HG03442 (cell line): Measurements from ENCODE around the gene MNX1.

Experiments used
- ATAC-seq: cut with Tn5 transposase; IDR thresholded peaks from one replicate; pipeline ENCODE4 v1.9.1; 2021; ENCODE audit warnings: mild to moderate bottlenecking, moderate library complexity; ENCODE audit not compliant: unreplicated experiment

The MNX1 gene

GRCh38 chr7:157003756-157004520 lies 6.5 kb downstream of the MNX1 start:
- no peak for ATAC-seq

GRCh38 chr7:157003445-157003755 lies 7.1 kb downstream of the MNX1 start:
- ATAC-seq, result no peak

- ATAC-seq, result no peak
Measured at GRCh38 chr7:157002819-157003421, 7.5 kb downstream of the MNX1 start.

- no peak for ATAC-seq
Measured at GRCh38 chr7:157001920-157002818, 8.3 kb downstream of the MNX1 start.

- ATAC-seq, result no peak
Measured at GRCh38 chr7:157000741-157001653, 9.5 kb downstream of the MNX1 start.

GRCh38 chr7:156999958-157000726 lies 10.3 kb downstream of the MNX1 start:
- ATAC-seq, result no peak

- no peak for ATAC-seq
Measured at GRCh38 chr7:156998988-156999957, 11.2 kb downstream of the MNX1 start.

- no peak for ATAC-seq
Measured at GRCh38 chr7:156994417-156994816, 16.0 kb downstream of the MNX1 start.

DNA sequence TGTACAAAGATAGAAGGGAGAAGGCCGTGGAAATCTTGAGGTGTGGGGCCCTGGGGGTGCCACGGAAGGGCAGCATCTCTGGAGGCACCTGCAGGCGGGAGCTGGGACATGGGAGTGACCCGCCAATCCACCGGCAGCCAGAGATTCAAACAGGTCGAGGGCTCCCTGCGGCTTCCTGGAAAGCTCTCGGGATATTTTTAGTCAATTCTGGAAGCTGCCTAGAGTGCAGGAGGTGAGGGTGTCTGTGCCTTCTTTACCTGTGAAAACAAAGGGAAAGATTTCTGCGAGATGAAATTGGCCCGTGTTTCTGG lies 16.6 kb downstream of the MNX1 start:
- ATAC-seq, result no peak

DNA sequence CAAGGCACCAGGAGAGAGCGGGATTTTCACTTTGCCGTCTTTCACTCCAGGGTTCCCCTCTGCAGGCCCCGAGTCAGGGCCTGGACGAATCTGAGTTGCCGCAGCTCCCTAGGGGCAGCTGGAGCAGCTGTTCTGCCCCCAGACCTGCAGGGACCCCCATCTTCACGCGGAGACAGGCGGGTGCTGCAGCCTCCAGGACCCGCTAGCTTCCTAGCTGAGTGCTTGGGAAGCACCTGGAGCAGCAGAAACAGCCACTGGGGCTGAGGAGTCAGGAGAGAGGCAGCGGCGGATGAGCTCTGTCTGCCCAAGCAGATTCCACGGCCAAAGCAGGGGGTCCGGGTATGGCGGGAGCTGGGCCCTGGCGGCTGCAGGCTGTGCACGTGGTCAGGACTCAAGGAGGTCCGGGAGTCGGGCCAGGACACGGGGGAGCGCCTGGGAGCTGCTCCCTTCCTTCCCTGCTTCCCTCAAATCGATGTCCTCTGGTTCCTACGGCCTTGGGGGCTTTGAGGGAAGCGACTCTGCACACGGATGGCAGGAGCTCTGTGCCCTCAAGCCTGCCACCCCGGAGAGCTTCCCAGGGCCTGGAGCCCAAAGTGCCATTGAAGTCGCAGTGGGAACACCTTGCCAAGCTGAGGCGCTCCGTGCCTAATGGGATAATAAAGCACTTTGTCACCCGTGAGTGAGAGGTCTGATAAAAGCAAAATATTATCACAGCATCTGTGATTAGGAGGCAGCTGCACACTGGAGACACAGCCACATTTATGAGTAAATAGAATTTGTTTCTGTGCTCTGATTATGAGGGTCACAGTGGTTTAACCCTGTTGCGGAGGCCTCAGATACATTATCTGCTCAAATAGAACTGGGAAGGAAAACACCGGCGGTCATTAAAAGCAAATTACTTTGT lies 17.2 kb downstream of the MNX1 start:
- ATAC-seq, result no peak

DNA sequence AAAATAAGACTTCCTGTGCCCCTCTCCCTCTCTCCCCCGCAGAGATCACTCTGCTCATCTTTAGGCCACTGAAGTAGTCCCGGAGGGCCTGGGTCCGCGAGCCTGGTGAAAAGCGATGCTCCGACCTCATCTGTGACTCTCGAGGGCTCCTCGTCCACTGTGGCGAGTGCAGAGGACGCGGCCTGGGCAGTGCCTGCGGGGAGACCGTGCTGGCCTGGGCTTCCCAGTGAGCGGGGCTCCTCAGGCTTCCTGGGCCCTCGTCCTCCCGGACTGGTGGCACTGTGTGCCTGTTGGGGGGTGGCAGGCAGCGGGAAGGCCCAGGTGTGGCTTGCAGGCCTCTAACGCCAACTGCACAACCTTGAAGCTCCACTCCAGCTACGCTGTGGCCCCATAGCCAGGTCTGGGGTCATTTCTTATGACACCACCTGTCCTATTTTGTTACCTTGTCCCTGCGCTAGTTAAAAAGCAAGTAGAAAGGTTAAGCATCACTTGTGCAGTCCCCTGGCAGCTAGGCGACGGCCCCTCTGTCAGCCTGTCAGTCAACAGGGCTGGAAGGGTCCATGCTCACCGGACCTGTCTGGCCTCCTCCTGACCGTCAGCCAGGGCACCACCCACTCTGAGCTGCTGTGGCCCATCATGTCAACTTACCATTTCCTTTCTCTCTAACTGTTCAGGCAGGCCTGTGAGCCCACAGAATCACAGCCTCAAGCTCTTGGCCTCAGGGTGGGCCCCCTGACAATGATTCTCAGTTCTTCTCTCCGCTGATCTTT lies 20.5 kb downstream of the MNX1 start:
- ATAC-seq, result no peak

DNA sequence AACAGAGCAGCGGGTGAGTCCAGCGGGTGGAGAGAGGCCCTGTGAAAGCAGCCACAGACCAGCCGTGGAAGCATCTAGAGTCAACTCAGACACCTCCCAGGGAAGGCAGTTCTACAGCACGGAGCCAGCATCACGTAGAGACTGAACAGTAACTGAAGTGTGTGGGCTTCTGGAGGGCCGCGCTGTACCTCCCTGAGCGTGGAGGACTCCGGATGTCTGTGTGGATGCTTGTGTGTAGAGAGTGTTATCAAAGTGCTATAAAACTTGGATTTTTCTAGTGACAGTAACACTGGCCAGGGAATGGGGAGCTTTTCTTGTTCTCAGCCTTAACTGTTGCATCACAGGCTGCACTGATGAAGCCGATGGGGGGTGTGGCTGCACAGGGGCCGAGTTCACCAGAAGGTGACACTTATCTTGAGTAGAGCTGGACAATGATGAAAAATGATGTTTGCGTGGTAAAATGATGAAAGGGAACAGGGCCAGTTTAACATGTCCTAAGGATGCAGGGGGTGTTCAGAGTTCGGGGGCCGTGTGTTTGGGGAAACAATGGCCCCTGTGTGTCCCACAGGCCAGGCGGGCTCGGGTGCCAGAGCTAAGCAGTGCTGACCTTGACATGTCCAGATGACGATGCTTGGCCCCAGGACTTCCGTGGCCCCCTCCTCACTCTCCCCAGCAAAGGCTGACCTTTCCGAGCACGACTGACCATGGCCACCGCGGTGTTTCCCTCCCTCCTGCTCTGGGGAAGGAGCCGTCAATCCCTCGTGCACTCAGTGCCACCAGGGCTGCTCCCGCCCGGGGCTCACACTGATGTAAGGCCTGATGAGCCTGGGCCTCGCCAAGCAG lies 21.9 kb downstream of the MNX1 start:
- ATAC-seq, result no peak

GRCh38 chr7:156986378-156986777 lies 24.1 kb downstream of the MNX1 start:
- ATAC-seq, result no peak

DNA sequence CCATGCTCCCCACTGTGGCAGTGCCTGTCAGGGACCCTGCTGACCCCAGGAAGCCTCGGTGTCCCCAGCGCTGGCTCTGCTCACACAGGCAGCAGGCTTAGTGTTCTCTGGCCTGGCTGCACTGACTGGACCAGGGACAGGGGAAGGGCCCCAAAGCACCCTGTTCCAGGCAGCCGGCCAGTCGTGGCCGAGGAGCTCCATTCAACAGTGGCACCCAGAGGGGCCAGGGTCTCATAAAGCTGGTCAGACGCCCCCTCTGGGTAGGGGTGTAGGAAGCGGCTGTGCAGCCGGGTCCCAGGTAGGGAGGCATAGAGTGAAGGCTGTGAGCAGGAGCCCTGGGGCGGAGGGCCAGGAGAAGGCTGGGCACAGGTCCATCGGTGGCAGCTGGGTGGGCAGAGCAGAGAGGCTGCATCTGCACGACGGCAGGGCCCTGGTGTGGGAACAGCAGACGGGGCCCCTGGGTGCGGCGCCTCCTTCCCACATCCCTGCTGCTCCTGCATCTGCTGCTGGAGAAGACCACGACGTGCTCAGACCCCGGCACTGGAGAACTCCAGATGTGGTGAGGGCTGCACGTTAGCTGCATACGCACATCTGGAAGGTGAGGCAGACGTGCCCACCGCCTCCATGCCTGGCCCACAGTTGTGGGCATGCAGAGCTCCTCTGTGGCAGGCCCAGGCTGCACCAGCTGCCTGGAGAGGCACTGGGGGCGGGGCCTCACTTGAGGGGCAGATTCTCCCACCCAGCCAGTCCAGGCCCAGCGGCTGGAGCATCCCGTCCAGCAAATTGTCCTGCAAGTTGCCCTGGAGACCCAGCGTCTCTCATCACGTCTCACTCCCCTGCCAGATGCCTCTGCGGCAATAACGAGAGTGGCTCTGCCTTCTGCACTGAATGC lies 25.1 kb downstream of the MNX1 start:
- ATAC-seq, result no peak

DNA sequence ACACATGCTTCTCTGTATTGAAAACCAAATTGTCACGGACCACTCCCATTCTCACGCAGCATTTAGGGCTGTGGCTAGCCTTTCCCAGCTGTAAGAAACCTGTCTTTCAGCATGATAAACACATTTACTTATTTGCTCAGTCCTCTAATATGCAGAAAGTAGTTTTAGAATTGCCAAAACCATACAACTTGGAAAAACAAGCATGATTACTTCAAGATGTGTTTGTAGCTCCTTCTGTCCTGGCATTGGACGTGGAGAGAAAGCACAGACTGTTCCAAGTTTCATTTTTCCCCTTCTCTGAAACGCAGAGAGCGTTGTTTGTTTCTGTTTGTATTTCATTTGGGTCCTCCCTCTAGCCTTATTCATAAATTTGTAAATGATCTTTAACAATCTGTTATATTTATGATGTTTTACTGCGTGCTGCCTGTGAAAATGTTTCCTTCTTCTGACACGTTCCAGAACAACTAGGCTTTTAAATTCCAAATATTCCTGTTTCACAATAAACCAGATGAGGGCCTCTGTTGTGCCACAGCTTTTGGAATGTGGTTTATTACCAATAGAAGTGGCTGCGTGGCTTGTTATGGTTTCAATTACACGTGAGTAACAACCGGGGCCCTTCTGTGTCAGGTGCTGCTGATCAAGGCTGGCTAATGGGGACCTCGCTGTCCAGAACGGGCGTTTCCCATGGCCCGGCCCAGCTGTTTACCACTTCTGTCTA lies 26.1 kb downstream of the MNX1 start:
- no peak for ATAC-seq
